Right ventricle myocardium superior (tissue), 1 donor: ENCODE measurements around the gene RAPGEF3. TPM values are rescaled to one million over a fixed set of nuclear protein-coding genes. Genes with fewer than 3 reads are reported as not detected.
A peak's percentile ranks its signal among the peaks of the same experiment; 100 is the strongest.

ENCODE experiments used
- ATAC-seq: fragments of 200-7000 bp; cut with Tn5 transposase; one replicate; pipeline ENCODE4 v1.9.1; 2020; ENCODE audit warnings: mild to moderate bottlenecking; ENCODE audit not compliant: poor library complexity
- DNase-seq: peaks from one replicate; pipeline ENCODE4 v3.0.0-alpha.2; 2020
- intact Hi-C: fragments of 100-400 bp; cut with DNase I; formaldehyde crosslinking; loops from one replicate; pipeline ENCODE4 v1.11.2; 2022
- total RNA-seq: library from RNA; stranded (reverse); fragmentation: NEBNext Ultra II Directional; extraction: Animal tissue kit (Norgen Biotek cat#: 25700); gene quantifications from one replicate; pipeline ENCODE4 v1.2.1, GENCODE V29; 2021
- donor health status: DM: no; HTN: yes; CAD: no; lungs with severe emphysema.

The RAPGEF3 gene
- total RNA-seq, 1 donor from 2014 or later = 30.6 TPM

DNA sequence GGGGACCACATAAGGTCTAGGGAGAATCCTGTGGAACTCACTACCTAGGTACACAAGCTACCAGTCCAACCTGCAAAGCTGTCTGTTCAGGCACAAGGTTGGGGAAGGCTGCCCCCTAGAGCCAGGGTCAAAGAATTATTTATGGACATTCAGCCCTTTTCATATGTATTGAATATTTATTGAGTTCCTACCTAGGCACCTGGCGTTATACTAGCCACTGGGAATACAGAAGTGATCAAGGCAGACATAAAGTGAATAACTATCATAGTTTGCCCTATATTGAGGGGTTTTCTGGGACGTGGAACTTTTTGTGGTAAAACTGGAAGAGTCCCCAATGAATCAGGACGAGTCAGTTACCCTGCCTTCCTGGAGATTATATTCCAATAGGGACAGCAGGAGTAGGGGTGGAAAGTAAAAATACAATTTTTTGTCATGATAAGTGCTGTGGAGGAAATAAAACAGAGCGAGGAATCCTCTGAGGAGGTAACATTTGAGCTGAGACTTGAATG, 8.6 kb upstream of the RAPGEF3 start:
- ATAC-seq (peak; percentile 55), DNase-seq (peak; percentile 45)
- intact Hi-C loops = loop anchor here (2.0 kb wide), 1 partner anchor 52 kb away; no protein-coding TSS in a partner anchor

- ATAC-seq (no peak), DNase-seq (no peak)
- intact Hi-C loops = loop anchor here (2.0 kb wide), 1 partner anchor 52 kb away; no protein-coding TSS in a partner anchor
These were observed 8.0 kb upstream of the RAPGEF3 start for GRCh38 chr12:47766502-47767215.

GRCh38 chr12:47763481-47764346, 5.0 kb upstream of the RAPGEF3 start:
- intact Hi-C loops = no loop called here
- DNase-seq = peak; percentile 30
- ATAC-seq = no peak

- DNase-seq (no peak), ATAC-seq (no peak)
- intact Hi-C loops = no loop called here
These were observed 4.3 kb upstream of the RAPGEF3 start for GRCh38 chr12:47762850-47763465.

DNA sequence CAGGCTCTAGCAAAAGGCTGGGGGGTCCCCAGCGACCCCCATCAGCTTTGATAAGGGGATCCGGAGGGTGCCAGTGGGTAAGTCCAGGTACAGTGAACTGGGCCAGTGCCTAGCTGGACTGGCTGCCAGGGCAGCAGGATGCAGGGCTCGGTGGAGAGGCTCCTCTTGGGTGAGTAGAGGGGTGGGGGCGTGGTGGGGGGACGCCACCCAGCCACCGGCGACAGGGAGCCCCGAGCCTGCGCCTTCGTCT, 171 bp downstream of the RAPGEF3 start:
- DNase-seq = no peak
- intact Hi-C loops = no loop called here
- ATAC-seq = no peak

GRCh38 chr12:47757840-47758583, 668 bp downstream of the RAPGEF3 start:
- intact Hi-C loops = no loop called here

GRCh38 chr12:47757364-47757839, 1.3 kb downstream of the RAPGEF3 start:
- DNase-seq (no peak), ATAC-seq (no peak)
- intact Hi-C loops = no loop called here

More at GRCh38 chr12:47757840-47758583, 668 bp downstream of the RAPGEF3 start:
- DNase-seq = peak; percentile 68
- peak; percentile 1 for ATAC-seq

GRCh38 chr12:47755655-47756562, 2.8 kb downstream of the RAPGEF3 start:
- DNase-seq = peak; percentile 44

GRCh38 chr12:47754881-47755280, 3.8 kb downstream of the RAPGEF3 start:
- ATAC-seq (peak; percentile 12), DNase-seq (peak; percentile 27)
- intact Hi-C loops = no loop called here

More at GRCh38 chr12:47755655-47756562, 2.8 kb downstream of the RAPGEF3 start:
- intact Hi-C loops = no loop called here
- ATAC-seq = no peak

DNA sequence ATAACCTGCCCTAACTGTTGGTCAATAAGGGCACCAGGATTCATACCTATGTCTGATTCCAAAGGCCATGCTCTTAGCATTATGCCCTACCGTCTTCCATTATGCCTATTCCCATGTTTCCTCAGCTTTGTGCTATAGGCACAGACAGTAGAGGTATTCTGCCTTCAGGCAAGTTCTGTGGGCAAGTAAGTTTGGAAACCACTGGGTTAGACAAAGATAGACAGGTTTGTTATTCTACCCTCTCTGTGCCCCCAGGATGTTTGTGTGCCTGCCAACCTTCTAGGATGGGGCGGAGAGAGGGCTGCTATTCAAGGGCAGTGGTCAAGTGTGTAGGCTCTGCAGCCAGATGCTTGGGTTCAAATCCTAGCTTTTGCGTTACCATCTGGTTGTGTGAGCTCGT, 4.6 kb downstream of the RAPGEF3 start:
- ATAC-seq = no peak
- intact Hi-C loops = no loop called here
- no peak for DNase-seq

- ATAC-seq = peak; percentile 91
- peak; percentile 94 for DNase-seq
- intact Hi-C loops = no loop called here
These were observed 5.4 kb downstream of the RAPGEF3 start for GRCh38 chr12:47753021-47754001.

DNA sequence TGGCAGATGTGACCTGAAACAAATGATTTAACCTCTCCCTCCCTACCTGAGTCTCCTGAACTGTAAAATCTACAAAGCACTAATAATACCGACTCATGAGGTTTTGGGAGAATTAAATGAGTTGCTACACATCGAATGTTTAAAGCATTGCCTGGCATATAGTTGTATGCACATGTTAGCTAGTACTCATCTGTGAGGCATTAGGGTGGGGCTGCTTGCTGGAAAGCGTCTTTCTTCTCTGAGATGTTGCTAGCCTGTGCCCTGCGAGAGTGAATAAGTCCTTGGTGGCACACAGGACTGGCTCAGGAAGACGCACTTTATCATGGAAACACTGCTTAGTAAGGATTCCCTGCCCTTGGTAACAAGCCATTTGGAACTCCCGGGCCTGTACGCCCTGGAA, 6.1 kb downstream of the RAPGEF3 start:
- intact Hi-C loops = no loop called here
- no peak for DNase-seq
- ATAC-seq = no peak

DNA sequence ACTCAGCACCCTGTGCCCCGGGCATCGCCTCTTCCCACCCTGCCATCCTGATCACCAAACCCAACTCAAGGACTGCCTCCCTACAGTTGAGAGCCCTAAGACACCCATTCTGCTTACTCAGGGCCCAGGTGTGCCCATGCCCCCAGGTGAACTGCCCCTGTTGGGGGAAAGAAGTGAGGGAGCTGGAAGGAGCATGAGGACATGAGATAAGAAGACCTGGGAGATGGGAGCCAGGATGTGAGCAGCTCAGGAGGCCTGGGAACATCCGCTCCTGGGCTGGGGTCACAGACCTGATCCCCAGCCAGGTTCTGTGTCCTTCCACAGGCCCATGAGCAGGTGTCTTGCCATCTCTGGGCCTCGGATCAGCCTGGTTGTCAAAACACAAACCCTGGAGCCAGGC, 6.6 kb downstream of the RAPGEF3 start:
- no peak for ATAC-seq
- intact Hi-C loops = no loop called here
- no peak for DNase-seq

GRCh38 chr12:47751561-47751960, 7.1 kb downstream of the RAPGEF3 start:
- DNase-seq = no peak
- intact Hi-C loops = no loop called here

GRCh38 chr12:47750916-47751470, 7.7 kb downstream of the RAPGEF3 start:
- DNase-seq (no peak), ATAC-seq (no peak)
- intact Hi-C loops = no loop called here

More at GRCh38 chr12:47751561-47751960, 7.1 kb downstream of the RAPGEF3 start:
- no peak for ATAC-seq

- ATAC-seq (no peak), DNase-seq (no peak)
- intact Hi-C loops = no loop called here
These were observed 8.4 kb downstream of the RAPGEF3 start for GRCh38 chr12:47750229-47750798.
